Measurements from ENCODE around the gene TMEM181. TPM values are rescaled to one million over a fixed set of nuclear protein-coding genes. Genes with fewer than 3 reads are reported as not detected.

The TMEM181 gene
- total and polyA plus RNA-seq, 2 donors (not counting 1 experiment from before 2014, with no cell fraction given) = 35.6 to 36.0 TPM

DNA sequence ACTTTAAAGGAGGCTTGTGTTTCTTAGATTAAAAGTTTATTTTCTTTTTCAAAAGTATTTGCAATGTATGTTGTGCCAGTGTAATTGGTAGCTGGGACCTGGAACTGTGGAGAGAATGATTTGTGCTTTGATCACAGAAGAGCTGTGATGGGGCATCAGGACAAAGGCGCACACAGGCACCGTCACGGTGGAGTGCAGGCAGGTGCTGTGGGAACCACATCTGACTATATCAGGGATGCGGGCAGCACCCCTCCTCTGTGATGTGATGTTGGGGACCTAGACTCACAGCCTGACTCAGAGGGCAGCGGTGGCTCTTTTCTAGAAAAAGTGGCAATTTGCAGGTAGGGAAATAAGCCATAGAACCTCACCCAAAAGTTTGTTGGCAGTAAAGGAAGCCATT is 124.4 kb downstream of the TMEM181 start:
- H4K20me1 ChIP-seq (ENCODE audit: control insufficient read depth, extremely low read depth, insufficient read depth, low read length) = no peaks in the 10 kb centered on the region
- no peak overlapping the region for H3K4me3 ChIP-seq (replicated peaks in 1 of 4; ENCODE audit: control extremely low read depth in 1 of 4, insufficient read depth in 1 of 4, low read depth in 3 of 4, low read length in 4 of 4)
- no peak overlapping the region for H3K9ac ChIP-seq (ENCODE audit: insufficient read depth, low read length)
- no peaks in the 10 kb centered on the region for H3K9me3 ChIP-seq (ENCODE audit: control insufficient read depth, insufficient read depth, low read depth, low read length)
- H3K27me3 ChIP-seq (ENCODE audit: control insufficient read depth, insufficient read depth, low read length) = no peaks in the 10 kb centered on the region
- no peaks in the 10 kb centered on the region for H3K4me1 ChIP-seq (ENCODE audit: control insufficient read depth, extremely low read depth, insufficient read depth, low read length)
- H3K79me2 ChIP-seq (ENCODE audit: control insufficient read depth, insufficient read depth, low read length) = no peaks in the 10 kb centered on the region
- no peak for DNase-seq (ENCODE audit: low read depth in 2 of 2)
- no peaks in the 10 kb centered on the region for H3K36me3 ChIP-seq (ENCODE audit: control insufficient read depth, insufficient read depth, low read length)
- H3K27ac ChIP-seq (ENCODE audit: insufficient read depth, low read length) = no peak overlapping the region
- TF ChIP-seq CTCF (conservative IDR thresholded peaks at IDR 0.05 in 1 of 2, IDR thresholded peaks at IDR 0.05 in 1 of 2; ENCODE audit: low read depth in 1 of 2, low read length in 2 of 2) (no peak), EZH2 (IDR thresholded peaks at IDR 0.05; ENCODE audit: low read length, missing control alignments) (no peak)
- no peak overlapping the region for H3K4me2 ChIP-seq (ENCODE audit: extremely low read depth, insufficient read depth, low read length)
- no peak overlapping the region for H2AFZ ChIP-seq (ENCODE audit: low read length)

- DNase-seq (ENCODE audit: low read depth in 2 of 2) = no peak
- Histone ChIP-seq H3K4me3 (replicated peaks in 1 of 4; ENCODE audit: control extremely low read depth in 1 of 4, insufficient read depth in 1 of 4, low read depth in 3 of 4, low read length in 4 of 4) (no peak overlapping the region), H3K4me1 (ENCODE audit: control insufficient read depth, extremely low read depth, insufficient read depth, low read length) (no peaks in the 10 kb centered on the region), H3K36me3 (ENCODE audit: control insufficient read depth, insufficient read depth, low read length) (no peaks in the 10 kb centered on the region), H2AFZ (ENCODE audit: low read length) (no peak overlapping the region), H3K27me3 (ENCODE audit: control insufficient read depth, insufficient read depth, low read length) (no peaks in the 10 kb centered on the region), H3K79me2 (ENCODE audit: control insufficient read depth, insufficient read depth, low read length) (no peaks in the 10 kb centered on the region), H3K27ac (ENCODE audit: insufficient read depth, low read length) (no peak overlapping the region), H3K9me3 (ENCODE audit: control insufficient read depth, insufficient read depth, low read depth, low read length) (no peaks in the 10 kb centered on the region), H3K4me2 (ENCODE audit: extremely low read depth, insufficient read depth, low read length) (no peak overlapping the region), H3K9ac (ENCODE audit: insufficient read depth, low read length) (no peak overlapping the region), H4K20me1 (ENCODE audit: control insufficient read depth, extremely low read depth, insufficient read depth, low read length) (no peaks in the 10 kb centered on the region)
- no peak for TF ChIP-seq EZH2 (IDR thresholded peaks at IDR 0.05; ENCODE audit: low read length, missing control alignments)
- TF ChIP-seq CTCF (conservative IDR thresholded peaks at IDR 0.05 in 1 of 2, IDR thresholded peaks at IDR 0.05 in 1 of 2; ENCODE audit: low read depth in 1 of 2, low read length in 2 of 2) = no peak
These were observed 124.9 kb downstream of the TMEM181 start for GRCh38 chr6:158684745-158685324.

Other genes with a start within 250 kb of the TMEM181 start
- 88.2 and 118 TPM in 2 replicates for gene TULP4, start 247.6 kb upstream of the TMEM181 start, total RNA-seq
- 16.7 and 16.8 TPM in 2 replicates for gene TULP4, start 247.6 kb upstream of the TMEM181 start, polyA plus RNA-seq
- 85.3 and 92.3 TPM in 2 replicates for gene DYNLT1, start 84.7 kb downstream of the TMEM181 start, total RNA-seq
- gene DYNLT1, start 84.7 kb downstream of the TMEM181 start, polyA plus RNA-seq = 280 and 296 TPM in 2 replicates
- gene SYTL3, start 90.0 kb downstream of the TMEM181 start, total RNA-seq = 2.8 and 4.6 TPM in 2 replicates
- 0.76 and 1.4 TPM in 2 replicates for gene SYTL3, start 90.0 kb downstream of the TMEM181 start, polyA plus RNA-seq

Data from fibroblast of lung (primary cell).